K562 treated with DMSO at 1 percent for 12 hours (cell line): ENCODE measurements around the gene HSPB1. TPM values are rescaled to one million over a fixed set of nuclear protein-coding genes. Genes with fewer than 3 reads are reported as not detected.

Experiments
- total RNA-seq: library from RNA; unstranded; fragments of 300-600 nt; gene quantifications from 2 replicates; pipeline ENCODE4 v1.2.3, GENCODE V29; 2022; ENCODE audit not compliant: insufficient read depth

HSPB1 gene
- total RNA-seq, result 522 and 661 TPM in 2 replicates

DNA sequence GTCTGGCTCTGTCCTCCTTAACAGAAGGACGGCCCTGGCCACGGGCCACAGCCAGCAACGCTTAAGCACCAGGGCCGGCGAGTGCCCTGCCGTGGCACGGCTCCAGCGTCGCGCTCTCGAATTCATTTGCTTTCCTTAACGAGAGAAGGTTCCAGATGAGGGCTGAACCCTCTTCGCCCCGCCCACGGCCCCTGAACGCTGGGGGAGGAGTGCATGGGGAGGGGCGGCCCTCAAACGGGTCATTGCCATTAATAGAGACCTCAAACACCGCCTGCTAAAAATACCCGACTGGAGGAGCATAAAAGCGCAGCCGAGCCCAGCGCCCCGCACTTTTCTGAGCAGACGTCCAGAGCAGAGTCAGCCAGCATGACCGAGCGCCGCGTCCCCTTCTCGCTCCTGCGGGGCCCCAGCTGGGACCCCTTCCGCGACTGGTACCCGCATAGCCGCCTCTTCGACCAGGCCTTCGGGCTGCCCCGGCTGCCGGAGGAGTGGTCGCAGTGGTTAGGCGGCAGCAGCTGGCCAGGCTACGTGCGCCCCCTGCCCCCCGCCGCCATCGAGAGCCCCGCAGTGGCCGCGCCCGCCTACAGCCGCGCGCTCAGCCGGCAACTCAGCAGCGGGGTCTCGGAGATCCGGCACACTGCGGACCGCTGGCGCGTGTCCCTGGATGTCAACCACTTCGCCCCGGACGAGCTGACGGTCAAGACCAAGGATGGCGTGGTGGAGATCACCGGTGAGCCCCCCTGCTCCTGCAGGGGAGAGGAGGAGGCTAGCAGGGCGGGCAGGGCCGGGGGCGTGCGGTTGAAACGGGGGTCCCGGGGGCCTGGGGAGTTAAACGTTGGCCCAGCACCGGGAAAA lies at the start of gene HSPB1:
Gene HSPB1 (plus strand): TSS at position 327 of the 855 bp plus-strand sequence. CDS start 40 bp downstream, at position 367.

Other genes starting within 250 kb of the HSPB1 start
- not detected in 2 replicates for gene SRRM3, start 100.8 kb upstream of the HSPB1 start, total RNA-seq
- 52.4 and 145 TPM in 2 replicates for gene YWHAG, start 56.3 kb downstream of the HSPB1 start, total RNA-seq
- gene SSC4D, start 107.0 kb downstream of the HSPB1 start, total RNA-seq, result 11.2 and 12.4 TPM in 2 replicates
- gene ZP3, start 122.3 kb downstream of the HSPB1 start, total RNA-seq, result 11.2 and 11.5 TPM in 2 replicates
- 46.6 and 48.1 TPM in 2 replicates for gene DTX2, start 159.0 kb downstream of the HSPB1 start, total RNA-seq
- not detected in 2 replicates for gene UPK3B, start 207.9 kb downstream of the HSPB1 start, total RNA-seq
- gene SPDYE16, start 240.6 kb downstream of the HSPB1 start, total RNA-seq, result not detected in 2 replicates